ENCODE results near the gene TECTA. TPM values are rescaled to one million over a fixed set of nuclear protein-coding genes. Genes with fewer than 3 reads are reported as not detected.
"Not testable (repeated sequence)": the region's sequence is repeated elsewhere in the genome, so short reads cannot be mapped to it uniquely, and the experiment has no call there.

Gene TECTA
- polyA plus RNA-seq, 1 donor: 1.7 TPM

DNA sequence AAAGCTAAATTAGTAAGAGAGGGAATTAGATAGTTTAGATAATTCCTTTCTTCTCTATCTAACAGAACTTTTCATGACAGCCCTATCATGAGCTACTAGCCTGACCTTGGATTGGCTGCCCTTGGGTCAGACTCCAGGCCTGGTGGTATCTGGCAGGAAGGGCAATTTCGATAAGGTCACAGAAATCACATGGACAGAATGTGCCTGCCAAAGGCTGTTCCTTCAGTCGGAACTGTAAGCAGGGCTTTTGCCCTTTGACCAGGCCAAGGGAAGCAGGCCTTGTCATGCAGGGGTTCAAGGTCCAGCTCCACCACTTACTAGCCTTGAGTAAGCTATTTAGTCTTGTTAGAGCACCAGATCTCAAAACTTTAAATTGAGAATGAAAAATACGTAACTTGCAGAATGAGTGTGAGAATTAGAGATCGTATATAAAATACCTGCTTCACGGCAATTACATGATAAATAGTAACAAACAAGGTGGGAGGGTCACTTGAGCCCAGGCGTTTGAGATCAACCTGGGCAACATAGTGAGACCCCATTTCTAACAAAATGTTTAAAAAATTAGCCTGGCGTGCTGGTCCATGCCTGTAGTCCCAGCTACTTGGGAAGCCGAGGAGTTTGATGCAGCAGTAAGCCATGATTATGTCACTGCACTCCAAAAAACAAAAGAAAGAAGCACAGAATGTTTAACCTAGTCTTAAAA lies 130.7 kb downstream of the TECTA start:
- DNase-seq: no peak

DNA sequence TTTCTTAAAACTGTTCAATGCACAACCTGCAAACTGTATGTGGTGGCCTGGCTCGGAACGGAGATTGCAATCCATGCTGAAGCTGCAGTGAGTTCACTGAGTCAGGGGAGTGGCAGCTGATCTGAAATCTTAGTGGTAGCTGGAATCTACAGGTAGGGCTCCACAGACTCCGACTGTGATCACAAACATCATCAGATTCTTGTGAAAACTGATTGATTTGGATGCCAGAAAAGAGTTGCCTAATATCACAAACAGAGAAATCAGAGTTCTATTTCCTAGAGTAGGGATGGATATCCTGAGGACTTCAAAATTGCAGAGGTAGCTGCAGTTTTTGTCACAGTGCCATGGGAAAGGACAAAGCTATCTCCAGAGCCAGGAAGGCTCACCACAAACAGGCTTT lies 134.0 kb downstream of the TECTA start:
- DNase-seq: no peak

DNA sequence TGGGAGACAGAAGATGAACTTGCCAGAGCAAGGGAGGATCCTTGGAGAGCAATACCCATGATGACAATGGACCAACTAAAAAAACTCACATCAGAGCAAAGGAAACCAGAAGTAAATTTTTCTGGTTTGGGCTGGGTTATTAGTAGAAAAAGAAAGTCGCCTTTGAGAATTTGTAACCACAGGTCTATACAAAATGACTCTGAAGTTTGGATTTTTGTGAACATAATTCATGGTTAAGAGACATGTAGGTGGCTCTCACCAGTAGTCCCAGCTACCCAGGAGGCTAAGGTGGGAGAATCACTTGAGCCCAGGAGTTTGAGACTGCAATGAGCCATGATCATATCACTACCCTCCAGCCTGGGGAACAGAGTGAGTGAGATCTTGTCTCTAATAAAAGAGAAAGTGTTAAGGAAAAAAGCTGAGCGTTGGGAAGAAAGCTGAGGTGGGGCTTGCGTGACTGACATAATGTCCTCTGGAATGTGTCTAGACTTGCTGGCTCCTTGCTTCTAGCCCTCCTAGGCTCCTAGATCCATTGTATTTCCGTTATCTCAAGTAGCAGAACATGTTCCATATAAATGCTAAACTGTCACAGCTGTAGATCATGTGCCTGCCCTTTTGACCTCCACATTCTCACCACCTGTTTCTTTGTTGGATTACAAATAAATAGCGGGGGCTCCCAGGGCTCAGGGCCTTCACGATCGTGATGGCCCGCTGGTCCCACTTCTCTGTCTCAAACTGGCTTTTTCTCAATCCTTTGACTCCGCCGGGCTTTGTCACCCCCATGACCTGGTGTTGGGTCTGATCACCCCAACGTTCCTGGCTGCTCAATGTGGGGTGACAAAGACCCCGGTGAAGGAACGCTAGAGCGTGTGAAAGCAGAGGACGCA lies 135.3 kb downstream of the TECTA start:
- no peak for DNase-seq

DNA sequence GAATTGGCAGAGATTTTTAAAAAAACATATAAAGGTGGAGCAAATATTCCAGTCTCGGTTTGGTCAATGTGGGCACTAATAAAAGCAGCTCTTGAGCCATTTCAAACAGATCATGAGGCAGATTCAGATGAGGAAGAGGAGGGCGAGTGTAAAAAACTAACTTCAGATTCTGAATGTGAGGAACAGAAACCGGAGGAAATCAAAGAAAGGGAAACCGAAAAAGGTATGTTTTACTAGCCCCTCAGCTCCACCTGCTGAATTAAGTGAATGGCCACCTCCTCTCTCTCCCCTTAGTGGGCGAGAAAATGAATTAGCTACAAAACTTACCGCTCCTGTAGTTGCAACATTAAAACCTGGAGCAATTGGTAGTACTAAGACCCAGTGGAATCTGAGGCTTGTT lies 136.2 kb downstream of the TECTA start:
- not testable (repeated sequence) for DNase-seq

DNA sequence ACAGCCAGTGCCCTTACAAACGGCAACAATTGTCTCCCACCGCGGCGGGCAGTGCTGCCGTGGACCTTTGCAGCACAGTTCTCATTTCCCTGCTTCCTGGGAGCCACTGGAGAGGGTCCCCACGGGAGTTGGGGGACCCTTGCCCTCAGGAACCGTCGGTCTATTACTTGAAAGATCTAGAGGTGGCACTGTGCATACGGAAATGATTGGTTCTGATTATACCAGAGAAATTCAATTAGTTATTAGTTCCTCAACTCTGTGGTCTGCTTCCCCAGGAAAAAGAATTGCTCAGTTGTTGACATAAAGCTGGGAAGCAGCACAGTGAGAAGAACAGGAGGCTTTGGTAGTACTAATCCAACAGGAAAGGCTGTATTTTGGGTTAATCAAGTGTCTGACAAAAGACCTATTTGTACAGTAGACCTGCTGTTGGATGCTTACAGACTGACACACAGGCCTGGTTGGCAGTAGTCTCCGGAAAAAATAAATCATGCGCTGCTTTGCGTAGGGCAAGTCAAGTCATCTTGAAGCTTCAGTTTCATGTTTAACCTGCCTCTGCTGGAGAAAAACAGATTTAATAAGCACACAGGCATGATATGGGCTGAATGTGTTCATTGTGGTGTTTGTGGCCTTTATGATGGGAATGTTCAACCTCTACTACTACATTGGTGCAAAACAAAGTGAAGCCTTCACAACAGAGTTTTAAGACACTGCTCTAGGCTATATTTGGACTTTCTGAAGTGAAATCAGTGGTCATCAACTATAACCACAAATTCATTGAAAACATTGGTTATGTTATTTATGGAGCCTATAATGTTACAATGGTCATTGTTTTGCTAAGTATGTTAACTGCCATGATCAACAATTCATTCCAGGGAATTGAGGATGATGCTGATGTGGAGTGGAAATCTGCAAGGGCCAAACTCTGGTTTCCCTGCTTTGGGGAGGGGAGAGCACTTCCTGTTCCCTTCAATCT lies 136.9 kb downstream of the TECTA start:
- DNase-seq: no peak

DNA sequence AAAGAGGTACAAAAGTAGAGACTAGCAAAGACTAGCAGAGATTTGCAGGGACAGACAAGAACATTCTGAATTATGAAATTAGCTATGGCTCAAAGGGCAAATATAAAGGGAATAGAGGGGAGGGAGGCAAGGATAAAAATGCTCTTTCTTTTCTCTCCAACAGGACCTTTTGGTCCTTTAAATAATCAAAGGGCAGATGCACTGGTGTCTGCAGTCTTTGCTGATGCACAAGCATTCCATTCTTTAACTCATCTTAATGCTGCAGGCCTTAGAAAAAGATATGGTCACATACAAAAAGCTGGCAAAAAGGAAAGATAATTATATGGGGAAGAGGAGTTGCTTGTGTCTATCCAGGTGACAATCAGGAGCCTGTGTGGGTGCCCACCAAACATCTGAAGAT lies 137.9 kb downstream of the TECTA start:
- no peak for DNase-seq

DNA sequence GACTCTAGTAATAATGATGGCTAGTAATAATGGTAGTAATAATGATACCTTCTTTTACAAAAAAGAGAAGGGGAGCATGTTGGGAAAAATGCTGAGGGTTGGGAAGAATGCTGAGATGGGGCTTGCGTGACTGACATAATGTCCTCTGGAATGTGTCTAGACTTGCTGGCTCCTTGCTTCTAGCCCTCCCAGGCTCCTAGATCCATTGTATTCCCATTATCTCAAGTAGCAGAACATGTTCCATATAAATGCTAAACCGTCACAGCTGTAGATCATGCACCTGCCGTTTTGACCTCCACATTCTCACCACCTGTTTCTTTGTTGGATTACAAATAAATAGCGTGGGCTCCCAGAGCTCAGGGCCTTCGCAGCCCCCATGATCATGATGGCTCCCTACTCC lies 139.0 kb downstream of the TECTA start:
- DNase-seq: not testable (repeated sequence)

DNA sequence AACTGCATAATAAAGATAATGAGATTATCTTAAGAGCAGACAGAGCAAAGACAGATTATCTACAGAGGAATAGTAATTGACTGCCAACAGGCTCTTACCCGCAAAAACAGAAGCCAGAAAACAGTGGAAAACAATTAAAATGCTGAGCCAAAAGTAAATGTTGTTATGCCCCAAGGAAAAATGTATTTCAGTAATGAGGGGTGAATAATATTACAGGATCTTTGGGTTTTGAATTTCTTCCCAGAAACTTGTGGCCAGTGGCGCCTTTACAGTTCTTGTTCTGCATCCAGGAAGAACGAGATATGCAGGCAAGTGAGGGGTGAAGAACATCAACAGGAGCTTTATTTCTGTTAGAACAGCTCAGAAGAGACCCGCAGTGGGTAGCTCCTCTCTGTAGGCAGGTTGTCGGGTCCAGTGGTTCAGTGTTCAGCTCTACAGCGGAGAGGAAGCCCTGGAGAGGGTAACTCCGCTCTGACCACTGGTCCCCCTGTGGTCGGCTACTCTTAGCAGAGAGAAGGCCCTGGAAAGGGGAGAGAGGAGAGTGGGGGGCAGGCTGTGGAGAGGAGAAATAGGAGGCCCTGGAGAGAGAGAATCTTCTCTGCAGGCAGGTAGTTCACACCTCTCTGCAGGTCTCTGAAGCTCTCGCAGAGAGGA lies 139.7 kb downstream of the TECTA start:
- DNase-seq: no peak

Other genes with a start within 250 kb of the TECTA start
- 13.5 TPM for gene TBCEL, start 77.1 kb upstream of the TECTA start, polyA plus RNA-seq (ENCODE audit: insufficient read length)
- gene SC5D, start 191.5 kb downstream of the TECTA start, polyA plus RNA-seq (ENCODE audit: insufficient read length): 29.9 TPM